Ectodermal cell (in vitro differentiated cells): Measurements from ENCODE around the gene SLC23A2.

ENCODE experiments used
- H3K27ac ChIP-seq: 2 replicates; pipeline ENCODE4 v1.7.0; 2013; ENCODE audit warnings: mild to moderate bottlenecking, low read depth, low read length; ENCODE audit not compliant: insufficient read depth, poor library complexity, severe bottlenecking
- H3K27me3 ChIP-seq: 2 replicates; pipeline ENCODE4 v1.7.0; 2013; ENCODE audit warnings: mild to moderate bottlenecking, low read length; ENCODE audit not compliant: insufficient read depth, control insufficient read depth, poor library complexity, severe bottlenecking
- H3K36me3 ChIP-seq: one replicate; pipeline ENCODE4 v1.7.0; 2013; ENCODE audit warnings: low read length; ENCODE audit not compliant: control insufficient read depth, insufficient read depth
- H3K4me1 ChIP-seq: one replicate; pipeline ENCODE4 v1.7.0; 2013; ENCODE audit warnings: low read length; ENCODE audit not compliant: control insufficient read depth, insufficient read depth
- H3K4me3 ChIP-seq: 2 replicates; pipeline ENCODE4 v1.7.0; 2013; ENCODE audit warnings: low read depth, low read length, control low read depth; ENCODE audit not compliant: insufficient read depth
- H3K9me3 ChIP-seq: 2 replicates; pipeline ENCODE4 v1.7.0; 2013; ENCODE audit warnings: mild to moderate bottlenecking, low read length, moderate library complexity; ENCODE audit not compliant: control insufficient read depth
- WGBS, 2 experiments: methylation state at CpG; one replicate each; pipeline ENCODE4 v1.1.7; 2013; ENCODE audit warnings: missing lambda C conversion rate in 2 of 2; 5-methylcytosine and 5-hydroxymethylcytosine counted together

The SLC23A2 gene

GRCh38 chr20:4812641-4813075 is 188.7 kb downstream of the SLC23A2 start:
- Histone ChIP-seq H3K27ac (no peak overlapping the region), H3K4me1 (peaks cover 4% of the 10 kb centered on the region), H3K27me3 (no peaks in the 10 kb centered on the region), H3K9me3 (no peaks in the 10 kb centered on the region), H3K36me3 (no peaks in the 10 kb centered on the region), H3K4me3 (no peak overlapping the region)
- 83 to 84% methylated on average over 7 of the region's 7 CpGs for WGBS, 2 experiments

GRCh38 chr20:4812216-4812615 is 189.1 kb downstream of the SLC23A2 start:
- no peak overlapping the region for H3K4me3 ChIP-seq
- no peak overlapping the region for H3K27ac ChIP-seq
- WGBS, 2 experiments, result 94% methylated on average over 6 of the region's 6 CpGs
- H3K27me3 ChIP-seq, result no peaks in the 10 kb centered on the region
- peaks cover 4% of the 10 kb centered on the region for H3K4me1 ChIP-seq
- no peaks in the 10 kb centered on the region for H3K36me3 ChIP-seq
- H3K9me3 ChIP-seq, result no peaks in the 10 kb centered on the region

- WGBS, 2 experiments, result 88% methylated on average over 8 of the region's 8 CpGs
- H3K27me3 ChIP-seq, result no peaks in the 10 kb centered on the region
Observed at GRCh38 chr20:4811661-4812181, 189.6 kb downstream of the SLC23A2 start.

GRCh38 chr20:4811257-4811656 is 190.1 kb downstream of the SLC23A2 start:
- no peak overlapping the region for H3K27ac ChIP-seq
- no peak overlapping the region for H3K4me3 ChIP-seq
- no peaks in the 10 kb centered on the region for H3K36me3 ChIP-seq
- 85 to 94% methylated on average over 4 of the region's 4 CpGs for WGBS, 2 experiments
- H3K9me3 ChIP-seq, result no peaks in the 10 kb centered on the region
- H3K4me1 ChIP-seq, result peaks cover 4% of the 10 kb centered on the region
- H3K27me3 ChIP-seq, result no peaks in the 10 kb centered on the region

More at GRCh38 chr20:4811661-4812181, 189.6 kb downstream of the SLC23A2 start:
- Histone ChIP-seq H3K27ac (no peak overlapping the region), H3K36me3 (no peaks in the 10 kb centered on the region), H3K9me3 (no peaks in the 10 kb centered on the region), H3K4me1 (peaks cover 4% of the 10 kb centered on the region), H3K4me3 (no peak overlapping the region)

GRCh38 chr20:4810426-4811019 is 190.8 kb downstream of the SLC23A2 start:
- no peak overlapping the region for H3K4me3 ChIP-seq
- H3K4me1 ChIP-seq, result peaks cover 4% of the 10 kb centered on the region
- WGBS, 2 experiments, result 85 to 87% methylated on average over 8 of the region's 8 CpGs
- H3K9me3 ChIP-seq, result no peaks in the 10 kb centered on the region
- H3K27me3 ChIP-seq, result no peaks in the 10 kb centered on the region
- no peaks in the 10 kb centered on the region for H3K36me3 ChIP-seq
- H3K27ac ChIP-seq, result no peak overlapping the region

GRCh38 chr20:4809707-4810106 is 191.6 kb downstream of the SLC23A2 start:
- Histone ChIP-seq H3K27me3 (no peaks in the 10 kb centered on the region), H3K9me3 (no peaks in the 10 kb centered on the region), H3K4me3 (no peak overlapping the region), H3K36me3 (no peaks in the 10 kb centered on the region), H3K27ac (no peak overlapping the region), H3K4me1 (peaks cover 4% of the 10 kb centered on the region)
- 75 to 80% methylated on average over 8 of the region's 8 CpGs for WGBS, 2 experiments

GRCh38 chr20:4808872-4809271 is 192.4 kb downstream of the SLC23A2 start:
- WGBS, 2 experiments, result 71 to 75% methylated on average over 1 of the region's 1 CpG

GRCh38 chr20:4805663-4806449 is 195.5 kb downstream of the SLC23A2 start:
- H3K9me3 ChIP-seq, result no peaks in the 10 kb centered on the region
- no peaks in the 10 kb centered on the region for H3K36me3 ChIP-seq
- H3K4me3 ChIP-seq, result no peak overlapping the region
- 87 to 88% methylated on average over 18 of the region's 18 CpGs for WGBS, 2 experiments
- peaks cover 4% of the 10 kb centered on the region for H3K4me1 ChIP-seq
- H3K27me3 ChIP-seq, result no peaks in the 10 kb centered on the region
- H3K27ac ChIP-seq, result no peak overlapping the region

More at GRCh38 chr20:4808872-4809271, 192.4 kb downstream of the SLC23A2 start:
- no peak overlapping the region for H3K4me3 ChIP-seq
- no peaks in the 10 kb centered on the region for H3K9me3 ChIP-seq
- H3K4me1 ChIP-seq, result peaks cover 4% of the 10 kb centered on the region
- H3K27me3 ChIP-seq, result no peaks in the 10 kb centered on the region
- H3K27ac ChIP-seq, result no peak overlapping the region
- no peaks in the 10 kb centered on the region for H3K36me3 ChIP-seq

- Histone ChIP-seq H3K4me1 (no peaks in the 10 kb centered on the region), H3K9me3 (no peaks in the 10 kb centered on the region), H3K27ac (no peak overlapping the region), H3K27me3 (no peaks in the 10 kb centered on the region), H3K36me3 (peaks cover 6% of the 10 kb centered on the region), H3K4me3 (no peak overlapping the region)
- WGBS, 2 experiments, result 93 to 97% methylated on average over 2 of the region's 3 CpGs
Observed at GRCh38 chr20:4802527-4802926, 198.8 kb downstream of the SLC23A2 start.
